Lung (tissue), 12 donors: Measurements from ENCODE around the gene CDC42BPG. TPM values are rescaled to one million over a fixed set of nuclear protein-coding genes. Genes with fewer than 3 reads are reported as not detected.

Experiments
- ATAC-seq: fragments of 200-7000 bp; cut with Tn5 transposase; one replicate; pipeline ENCODE4 v1.9.1; 2020; ENCODE audit warnings: moderate number of reproducible peaks; ENCODE audit not compliant: insufficient read depth, low FRiP score
- DNase-seq, 3 donors: peaks; one replicate each; pipeline ENCODE4 v3.0.0-alpha.2; 2013 to 2017
- H3K27ac ChIP-seq, 2 donors: one replicate each; pipeline ENCODE4 v1.5.1; 2013; ENCODE audit warnings: mild to moderate bottlenecking in 2 of 2, moderate library complexity in 2 of 2, control low read depth in 1 of 2, inconsistent platforms in 1 of 2, low read depth in 1 of 2, low read length in 1 of 2
- H3K27me3 ChIP-seq, 3 donors: one replicate each; pipeline ENCODE4 v1.5.1; 2013; ENCODE audit warnings: low read length in 2 of 3; ENCODE audit not compliant: control insufficient read depth in 3 of 3, insufficient read depth in 3 of 3
- H3K36me3 ChIP-seq, 4 donors: one replicate each; pipeline ENCODE4 v1.5.1; 2013; ENCODE audit warnings: low read length in 4 of 4, mild to moderate bottlenecking in 1 of 4, moderate library complexity in 1 of 4; ENCODE audit not compliant: control insufficient read depth in 4 of 4, insufficient read depth in 4 of 4
- H3K4me1 ChIP-seq, 5 donors: one replicate each; pipeline ENCODE4 v1.5.1; 2013; ENCODE audit warnings: low read length in 5 of 5, mild to moderate bottlenecking in 2 of 5, moderate library complexity in 1 of 5; ENCODE audit not compliant: control insufficient read depth in 5 of 5, insufficient read depth in 5 of 5
- H3K4me3 ChIP-seq: one replicate; pipeline ENCODE4 v1.5.1; 2013; ENCODE audit warnings: mild to moderate bottlenecking, control low read depth, moderate library complexity
- H3K9ac ChIP-seq, 2 donors: one replicate each; pipeline ENCODE4 v1.5.1; 2013; ENCODE audit warnings: low read length in 2 of 2, control low read depth in 1 of 2; ENCODE audit not compliant: insufficient read depth in 1 of 2
- H3K9me3 ChIP-seq, 4 donors: one replicate each; pipeline ENCODE4 v1.5.1; 2013; ENCODE audit warnings: low read length in 3 of 4, mild to moderate bottlenecking in 1 of 4, moderate library complexity in 1 of 4; ENCODE audit not compliant: control insufficient read depth in 4 of 4, insufficient read depth in 3 of 4
- WGBS, 2 donors: extraction: QIAGEN DNeasy Blood & Tissue Kit; methylation state at CpG; one replicate each; pipeline ENCODE4 v1.1.7; 2013; 5-methylcytosine and 5-hydroxymethylcytosine counted together
- polyA plus RNA-seq, 2 donors: library from polyadenylated mRNA; stranded (reverse); fragments of 200-250 nt; gene quantifications; one replicate each; pipeline ENCODE4 v1.2.1, GENCODE V29; 2013
- total RNA-seq, 2 donors: library from RNA; depleted of rRNA in 1 of 2; stranded (reverse); fragments of >200 nt in 1 of 2; gene quantifications; one replicate each; pipeline ENCODE4 v1.2.1, GENCODE V29; 2014 to 2021
- TF ChIP-seq, protein P1 (sequence below): IDR thresholded peaks from 2 replicates; pipeline ENCODE4 v1.5.1; 2012; ENCODE audit warnings: mild to moderate bottlenecking; ENCODE audit errors: control extremely low read depth, extremely low read depth
- donor health status: control.
- donor health status: control.
- donor health status: Bipolar disorder and iron deficiency.
- donor health status: healthy.
- donor health status: DM: yes; HTN: yes; CAD: no.

CDC42BPG gene
- total and polyA plus RNA-seq, 4 donors, result 7.1 to 23.5 (median 10.6) TPM

DNA sequence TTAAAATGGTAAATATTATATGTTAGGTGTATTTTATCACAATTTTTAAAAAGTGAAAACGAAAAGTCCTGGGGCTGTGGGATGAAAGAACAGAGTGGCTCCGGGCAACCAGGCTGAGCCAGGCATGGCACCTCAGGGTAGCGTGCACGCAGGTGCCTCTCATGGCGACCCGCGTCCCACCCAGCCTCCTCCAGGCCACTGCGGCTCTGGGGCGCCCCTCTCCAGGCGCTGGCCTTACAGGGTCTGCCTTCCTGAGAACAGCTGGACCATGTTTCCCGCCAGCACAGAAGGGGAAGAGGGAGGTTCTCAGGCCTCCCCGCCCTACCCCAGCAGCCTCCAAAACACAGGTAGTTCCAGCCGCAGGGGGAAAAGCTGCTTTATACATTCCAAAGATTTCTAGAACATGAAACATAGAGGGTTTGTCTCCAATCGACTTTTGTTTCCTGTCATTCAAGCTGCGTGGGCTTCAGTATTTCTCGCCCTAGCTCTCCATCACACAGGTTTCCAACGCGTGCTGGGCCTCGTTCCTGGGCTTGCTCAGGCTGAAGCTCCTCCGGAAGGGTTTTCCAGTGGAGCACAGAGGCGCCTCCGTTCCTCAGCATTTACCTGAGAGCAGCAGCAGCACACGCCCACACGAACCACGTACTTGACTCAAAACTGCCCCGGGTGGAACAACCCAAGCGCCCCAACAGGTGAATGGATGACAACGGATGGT lies 23.5 kb upstream of the CDC42BPG start:
- 74 to 84% methylated on average over 28 of the region's 28 CpGs for WGBS, 2 donors
- peak in 1 of 3 donors; percentile 30 for DNase-seq
- no peak overlapping the region for H3K9ac ChIP-seq
- TF ChIP-seq, protein P1, sequence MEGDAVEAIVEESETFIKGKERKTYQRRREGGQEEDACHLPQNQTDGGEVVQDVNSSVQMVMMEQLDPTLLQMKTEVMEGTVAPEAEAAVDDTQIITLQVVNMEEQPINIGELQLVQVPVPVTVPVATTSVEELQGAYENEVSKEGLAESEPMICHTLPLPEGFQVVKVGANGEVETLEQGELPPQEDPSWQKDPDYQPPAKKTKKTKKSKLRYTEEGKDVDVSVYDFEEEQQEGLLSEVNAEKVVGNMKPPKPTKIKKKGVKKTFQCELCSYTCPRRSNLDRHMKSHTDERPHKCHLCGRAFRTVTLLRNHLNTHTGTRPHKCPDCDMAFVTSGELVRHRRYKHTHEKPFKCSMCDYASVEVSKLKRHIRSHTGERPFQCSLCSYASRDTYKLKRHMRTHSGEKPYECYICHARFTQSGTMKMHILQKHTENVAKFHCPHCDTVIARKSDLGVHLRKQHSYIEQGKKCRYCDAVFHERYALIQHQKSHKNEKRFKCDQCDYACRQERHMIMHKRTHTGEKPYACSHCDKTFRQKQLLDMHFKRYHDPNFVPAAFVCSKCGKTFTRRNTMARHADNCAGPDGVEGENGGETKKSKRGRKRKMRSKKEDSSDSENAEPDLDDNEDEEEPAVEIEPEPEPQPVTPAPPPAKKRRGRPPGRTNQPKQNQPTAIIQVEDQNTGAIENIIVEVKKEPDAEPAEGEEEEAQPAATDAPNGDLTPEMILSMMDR, result no peak
- H3K9me3 ChIP-seq, result peaks cover 0 to 3% (median 0%) of the 10 kb centered on the region in 4 donors
- H3K27me3 ChIP-seq, result no peaks in the 10 kb centered on the region
- H3K36me3 ChIP-seq, result peaks cover 0 to 22% (median 5%) of the 10 kb centered on the region in 4 donors
- peak overlapping the region; percentile 29 to 91 for H3K27ac ChIP-seq
- H3K4me3 ChIP-seq, result no peak overlapping the region
- no peak for ATAC-seq
- H3K4me1 ChIP-seq, result peaks cover 28 to 70% (median 46%) of the 10 kb centered on the region in 5 donors

DNA sequence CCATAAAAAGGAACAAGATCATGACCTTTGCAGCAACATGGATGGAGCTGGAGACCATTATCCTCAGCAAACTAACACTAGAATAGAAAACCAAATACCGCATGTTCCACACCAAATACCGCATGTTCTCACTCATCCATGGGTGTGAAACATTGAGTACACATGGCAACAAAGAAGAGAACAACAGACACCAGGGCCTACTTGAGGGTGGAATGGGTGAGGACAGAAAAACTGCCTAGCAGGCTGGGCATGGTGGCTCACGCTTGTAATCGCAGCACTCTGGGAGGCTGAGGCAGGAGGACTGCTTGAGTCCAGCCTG lies 21.7 kb upstream of the CDC42BPG start:
- Histone ChIP-seq H3K9ac (no peak overlapping the region), H3K27me3 (no peaks in the 10 kb centered on the region), H3K9me3 (peaks cover 0 to 3% (median 0%) of the 10 kb centered on the region in 4 donors), H3K27ac (peak overlapping the region; percentile 3 to 37), H3K4me3 (no peak overlapping the region), H3K36me3 (peaks cover 0 to 11% (median 0%) of the 10 kb centered on the region in 4 donors), H3K4me1 (peaks cover 33 to 73% (median 46%) of the 10 kb centered on the region in 5 donors)
- ATAC-seq, result no peak
- DNase-seq, result no peak
- TF ChIP-seq, protein P1, result no peak
- WGBS, 2 donors, result 89 to 94% methylated on average over 4 of the region's 4 CpGs

DNA sequence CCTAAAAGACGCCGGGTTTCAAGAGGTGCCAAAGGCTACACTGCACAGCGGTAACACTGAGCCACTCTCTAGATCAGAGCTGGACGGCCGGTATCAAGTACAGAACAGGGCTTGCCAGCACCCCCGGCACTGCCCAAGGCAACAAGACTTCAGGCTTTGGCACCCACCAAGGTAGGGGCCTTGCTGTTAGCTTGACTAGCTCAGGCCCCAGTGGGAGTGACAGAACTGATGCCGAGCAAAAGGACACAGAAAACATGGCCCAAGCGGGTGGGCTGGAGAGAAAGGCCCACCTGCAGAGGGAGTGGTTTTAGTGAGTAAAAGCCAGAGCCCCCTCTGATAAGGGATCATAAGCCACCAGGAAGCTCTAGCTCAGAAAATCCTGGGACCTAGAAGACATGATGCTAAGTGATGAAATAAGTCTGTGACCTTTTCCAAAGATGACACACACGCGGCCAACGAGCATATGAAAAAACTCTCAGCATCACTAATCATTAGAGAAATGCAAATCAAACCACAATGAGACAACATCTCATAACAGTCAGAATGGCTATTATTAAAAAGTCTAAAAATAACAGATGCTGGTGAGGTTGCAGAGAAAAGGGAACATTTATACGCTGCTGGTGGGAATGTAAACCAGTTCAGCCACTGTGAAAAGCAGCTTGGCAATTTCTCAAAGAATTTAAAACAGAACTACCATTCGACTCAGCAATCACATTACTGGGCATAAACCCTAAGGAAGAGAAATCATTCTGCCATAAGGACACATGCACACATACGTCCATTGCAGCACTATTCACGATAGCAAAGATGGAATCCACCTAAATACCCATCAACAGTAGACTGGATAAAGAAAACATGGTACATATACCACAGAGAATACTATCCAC lies 21.1 kb upstream of the CDC42BPG start:
- peaks cover 0 to 3% (median 0%) of the 10 kb centered on the region in 4 donors for H3K9me3 ChIP-seq
- no peak for ATAC-seq
- H3K9ac ChIP-seq, result no peak overlapping the region
- no peaks in the 10 kb centered on the region for H3K27me3 ChIP-seq
- peak overlapping the region; percentile 91 to 92 for H3K27ac ChIP-seq
- H3K4me3 ChIP-seq, result no peak overlapping the region
- TF ChIP-seq, protein P1, result no peak
- H3K4me1 ChIP-seq, result peaks cover 27 to 67% (median 42%) of the 10 kb centered on the region in 5 donors
- H3K36me3 ChIP-seq, result peaks cover 0 to 6% (median 0%) of the 10 kb centered on the region in 4 donors
- no peak for DNase-seq
- WGBS, 2 donors, result 65 to 76% methylated on average over 15 of the region's 15 CpGs
